GM10248 (cell line): ENCODE results near the gene LPAR2.

ENCODE experiments used
- CTCF ChIA-PET: fragments of 300-600 bp; sonication (Branson Sonifier 250); formaldehyde crosslinking; extraction: SDS; loops from one replicate; lab custom pipeline; 2021; ENCODE audit warnings: antibody characterized with exemption; lab: Yijun Ruan, JAX
- POLR2A ChIA-PET: fragments of 350-650 bp; sonication (Branson Sonifier 250); formaldehyde crosslinking; extraction: SDS; loops from one replicate; lab custom pipeline; 2020; ENCODE audit warnings: antibody characterized with exemption; lab: Yijun Ruan, JAX
- DNase-seq: peaks from one replicate; pipeline ENCODE4 v3.0.0; 2012; ENCODE audit errors: extremely low spot score
- CTCF ChIP-seq: IDR thresholded peaks from 2 replicates; pipeline ENCODE4 v1.5.1; 2012; ENCODE audit warnings: mild to moderate bottlenecking, low read depth; ENCODE audit errors: extremely low read depth, missing control alignments, control extremely low read depth

The LPAR2 gene

DNA sequence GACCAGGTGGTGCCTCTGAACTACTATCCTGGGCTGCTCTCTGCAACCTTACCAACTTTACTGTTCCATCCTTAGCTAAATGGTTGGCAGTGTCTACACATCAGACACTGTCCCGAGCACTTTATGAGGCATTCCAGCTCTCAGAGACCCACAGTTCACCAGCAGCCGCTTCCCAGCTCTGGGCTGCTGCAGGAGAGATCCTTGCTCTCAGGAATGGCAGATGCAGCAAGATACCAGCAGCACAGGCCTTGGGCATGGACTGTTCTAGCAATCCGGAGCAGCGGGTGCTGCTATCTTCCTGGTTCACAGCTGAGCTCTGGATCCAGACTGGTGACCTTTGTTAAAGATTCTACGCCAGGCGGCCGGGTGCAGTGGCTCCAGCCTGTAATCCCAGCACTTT is 3.3 kb upstream of the LPAR2 start:
- no peak for TF ChIP-seq CTCF
- CTCF ChIA-PET, result interaction anchor here (1.4 to 2.1 kb wide), 3 partner anchors 9 to 13 kb away, joined by 4 to 10 read pairs (median 6); partner anchors contain the start of gene GMIP
- POLR2A ChIA-PET, result no interaction called here
- no peak for DNase-seq

DNA sequence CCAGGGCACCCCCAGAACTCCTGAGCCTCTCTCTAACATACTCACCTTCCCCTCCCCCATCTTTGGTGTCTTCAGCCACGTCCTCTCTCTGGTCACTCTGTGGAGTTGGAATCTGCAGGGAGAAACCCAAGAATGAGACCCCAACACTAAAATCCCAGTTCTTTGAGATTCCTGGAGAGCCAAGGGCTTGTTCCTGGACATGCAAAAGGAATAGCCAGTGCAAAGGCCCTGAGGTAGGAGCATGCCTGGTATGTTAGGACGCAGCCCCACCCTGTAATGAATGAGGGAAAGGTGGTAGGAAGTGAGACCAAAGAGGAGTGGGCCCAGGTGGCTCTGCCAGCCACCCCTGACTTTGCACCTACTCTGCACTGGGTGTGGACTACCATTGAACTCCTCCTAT is 2.4 kb upstream of the LPAR2 start:
- CTCF ChIA-PET, result interaction anchor here (1.4 to 2.1 kb wide), 3 partner anchors 8 to 14 kb away, joined by 4 to 10 read pairs (median 6); partner anchors contain the start of gene GMIP
- DNase-seq, result no peak
- POLR2A ChIA-PET, result no interaction called here
- no peak for TF ChIP-seq CTCF

DNA sequence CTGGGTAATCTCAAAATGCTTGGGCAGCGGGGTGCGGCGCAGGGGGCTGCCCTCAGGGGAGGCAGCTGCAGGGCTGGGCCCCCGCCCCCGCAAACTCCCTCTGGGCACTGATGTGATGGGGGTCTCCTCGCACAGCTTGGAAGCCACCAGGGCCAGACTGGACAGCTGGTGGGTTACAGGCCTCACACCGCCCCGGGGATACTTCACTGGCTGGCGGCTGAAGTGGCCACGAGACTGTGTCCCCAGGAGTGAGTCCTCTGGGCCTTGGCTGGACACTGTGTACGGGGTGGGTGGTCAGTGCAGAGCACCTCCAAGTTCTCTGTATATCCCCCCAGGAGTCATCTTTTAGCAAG is 2.0 kb upstream of the LPAR2 start:
- ChIA-PET CTCF (interaction anchor here (2.1 kb wide), 1 partner anchor 8 kb away, joined by 4 read pairs; no protein-coding TSS in a partner anchor), POLR2A (no interaction called here)
- no peak for TF ChIP-seq CTCF
- DNase-seq, result no peak

DNA sequence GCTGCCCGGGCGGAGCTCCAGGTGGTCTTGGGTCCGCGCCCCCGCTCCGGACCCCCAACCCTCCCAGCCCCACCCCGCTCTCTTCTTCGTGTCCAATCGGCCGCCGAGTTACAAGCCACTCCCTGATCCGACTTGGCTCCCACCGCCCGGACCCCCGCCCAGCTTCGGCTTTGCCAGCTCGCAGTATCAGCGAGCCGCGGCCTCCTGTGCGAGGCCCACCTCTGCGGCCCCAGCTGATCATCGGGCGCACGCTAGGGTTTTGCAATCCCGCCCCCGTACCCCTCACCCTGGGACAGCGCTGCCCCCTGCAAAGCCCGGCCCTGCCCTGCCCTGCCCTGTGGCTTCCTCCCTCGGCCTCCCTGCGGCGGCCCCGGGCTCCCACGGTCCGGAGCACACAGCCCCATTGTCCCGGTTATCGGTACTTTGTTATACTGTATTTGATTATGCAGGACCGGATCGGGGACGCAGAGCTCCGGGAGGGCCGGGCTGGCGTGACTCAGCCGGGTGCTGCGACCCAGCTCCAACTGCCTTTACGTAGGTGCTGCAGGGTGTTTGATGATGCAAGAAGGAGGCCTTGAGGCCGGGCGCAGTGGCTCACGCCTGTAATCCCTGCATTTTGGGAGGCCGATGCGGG is 598 bp upstream of the LPAR2 start:
- ChIA-PET POLR2A (interaction anchor here (0.5 to 1.0 kb wide), 2 partner anchors 35 to 97 kb away, joined by 3 to 4 read pairs; partner anchors contain the start of gene ATP13A1), CTCF (interaction anchor here (0.7 to 1.0 kb wide), 2 partner anchors 12 kb away, joined by 3 read pairs; no protein-coding TSS in a partner anchor)
- no peak for DNase-seq
- no peak for TF ChIP-seq CTCF

DNA sequence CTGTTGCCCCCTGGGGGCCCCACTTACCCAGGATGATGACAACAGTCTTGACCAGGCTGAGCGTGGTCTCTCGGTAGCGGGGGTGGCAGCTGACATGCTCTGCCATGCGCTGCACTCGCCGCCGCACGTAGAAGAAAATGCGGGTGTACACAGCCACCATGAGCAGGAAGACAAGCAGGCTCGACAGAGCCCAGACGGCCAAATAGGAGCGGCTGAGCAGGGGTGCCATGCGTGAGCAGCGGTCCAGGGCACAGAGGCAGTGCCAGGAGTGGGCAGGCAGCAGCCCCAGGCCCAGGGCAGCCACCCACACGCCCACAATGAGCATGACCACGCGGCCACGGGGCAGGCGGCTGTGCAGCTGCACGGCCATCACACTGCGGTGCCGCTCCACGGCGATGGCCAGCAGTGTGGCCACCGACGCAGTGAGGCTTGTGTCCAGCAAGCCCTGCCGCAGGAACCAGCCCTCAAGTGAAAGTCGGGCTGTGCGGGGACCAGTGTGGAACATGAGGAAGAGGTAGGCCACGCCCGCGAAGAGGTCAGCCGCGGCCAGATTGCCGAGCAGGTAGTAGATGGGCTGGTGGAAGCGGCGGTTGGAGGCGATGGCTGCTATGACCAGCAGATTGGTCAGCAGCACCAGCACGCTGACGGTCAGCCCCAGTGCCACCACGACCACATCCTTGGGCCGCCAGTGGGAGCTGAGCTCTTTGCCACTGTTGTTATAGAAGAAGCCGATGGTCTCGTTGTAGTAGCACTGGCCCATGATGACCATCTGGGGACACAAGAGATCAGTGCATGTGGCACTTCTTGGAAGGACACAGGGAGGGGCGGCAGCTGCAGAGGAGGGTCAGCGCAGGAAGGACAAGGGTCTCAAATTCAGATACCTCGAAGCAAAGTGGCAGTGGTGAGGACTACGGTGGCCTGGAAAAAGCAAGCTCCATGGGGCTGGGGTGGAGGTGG is 1.2 kb downstream of the LPAR2 start:
- ChIA-PET POLR2A (interaction anchor here (0.6 kb wide), 1 partner anchor 23 kb away, joined by 4 read pairs; no protein-coding TSS in a partner anchor), CTCF (interaction anchor here (1.5 kb wide), 1 partner anchor 95 kb away, joined by 5 read pairs; no protein-coding TSS in a partner anchor)
- no peak for TF ChIP-seq CTCF
- DNase-seq, result no peak

- CTCF ChIA-PET, result interaction anchor here (2.5 kb wide), 1 partner anchor 20 kb away, joined by 8 read pairs; the partner anchor contains the start of gene GMIP
- DNase-seq, result no peak
- POLR2A ChIA-PET, result interaction anchor here (0.6 kb wide), 1 partner anchor 431 kb away, joined by 3 read pairs; no protein-coding TSS in a partner anchor
- TF ChIP-seq CTCF, result no peak
Measured at GRCh38 chr19:19624032-19624570, 3.9 kb downstream of the LPAR2 start.
